ENCODE measurements around the gene RAB6C. TPM values are rescaled to one million over a fixed set of nuclear protein-coding genes. Genes with fewer than 3 reads are reported as not detected.
"Not testable (repeated sequence)": the region's sequence is repeated elsewhere in the genome, so short reads cannot be mapped to it uniquely, and the experiment has no call there.

Gene RAB6C
- total RNA-seq, 3 donors from 2014 or later (not counting 1 experiment from before 2014, with no cell fraction given): 0.09 TPM; not detected in 2

DNA sequence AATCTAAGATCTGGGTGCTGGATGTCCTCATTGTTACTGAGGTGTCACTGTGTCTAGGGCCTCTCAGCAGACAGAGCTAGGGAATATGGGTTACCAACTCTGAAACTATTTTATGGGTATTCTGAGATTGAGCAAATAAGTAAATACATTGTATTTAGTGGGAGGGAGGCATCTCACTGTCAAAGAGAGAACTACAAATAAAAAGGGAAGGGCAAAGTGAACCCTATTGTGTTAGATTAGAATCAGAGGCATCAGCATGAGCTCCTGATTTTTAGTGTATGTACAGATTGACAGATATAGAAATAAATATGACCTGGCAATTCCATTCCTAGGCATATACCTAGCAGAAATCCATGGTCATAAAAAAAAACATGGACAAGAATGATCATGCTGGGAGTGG is 33.9 kb upstream of the RAB6C start:
- no peaks in the 10 kb centered on the region for H3K9me3 ChIP-seq (ENCODE audit: control insufficient read depth, insufficient read depth, low read length)
- H3K27me3 ChIP-seq (ENCODE audit: control insufficient read depth, insufficient read depth, low read length): no peaks in the 10 kb centered on the region
- TF ChIP-seq, protein P1, sequence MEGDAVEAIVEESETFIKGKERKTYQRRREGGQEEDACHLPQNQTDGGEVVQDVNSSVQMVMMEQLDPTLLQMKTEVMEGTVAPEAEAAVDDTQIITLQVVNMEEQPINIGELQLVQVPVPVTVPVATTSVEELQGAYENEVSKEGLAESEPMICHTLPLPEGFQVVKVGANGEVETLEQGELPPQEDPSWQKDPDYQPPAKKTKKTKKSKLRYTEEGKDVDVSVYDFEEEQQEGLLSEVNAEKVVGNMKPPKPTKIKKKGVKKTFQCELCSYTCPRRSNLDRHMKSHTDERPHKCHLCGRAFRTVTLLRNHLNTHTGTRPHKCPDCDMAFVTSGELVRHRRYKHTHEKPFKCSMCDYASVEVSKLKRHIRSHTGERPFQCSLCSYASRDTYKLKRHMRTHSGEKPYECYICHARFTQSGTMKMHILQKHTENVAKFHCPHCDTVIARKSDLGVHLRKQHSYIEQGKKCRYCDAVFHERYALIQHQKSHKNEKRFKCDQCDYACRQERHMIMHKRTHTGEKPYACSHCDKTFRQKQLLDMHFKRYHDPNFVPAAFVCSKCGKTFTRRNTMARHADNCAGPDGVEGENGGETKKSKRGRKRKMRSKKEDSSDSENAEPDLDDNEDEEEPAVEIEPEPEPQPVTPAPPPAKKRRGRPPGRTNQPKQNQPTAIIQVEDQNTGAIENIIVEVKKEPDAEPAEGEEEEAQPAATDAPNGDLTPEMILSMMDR (IDR thresholded peaks at IDR 0.05): no peak
- H3K27ac Mint-ChIP-seq: no peak overlapping the region
- intact Hi-C loops (cut with micrococcal nuclease): no loop called here
- H3K27ac ChIP-seq (ENCODE audit: low read length): no peak overlapping the region
- H3K36me3 ChIP-seq (ENCODE audit: control insufficient read depth, insufficient read depth, low read length): no peaks in the 10 kb centered on the region
- no peak overlapping the region for H3K4me3 Mint-ChIP-seq
- no peaks in the 10 kb centered on the region for H3K36me3 Mint-ChIP-seq
- no peaks in the 10 kb centered on the region for H3K4me1 Mint-ChIP-seq
- no peaks in the 10 kb centered on the region for H3K4me1 ChIP-seq (ENCODE audit: control insufficient read depth, insufficient read depth, low read length)
- DNase-seq (no peak), ATAC-seq (no peak)
- no peak overlapping the region for H3K4me3 ChIP-seq (ENCODE audit: low read length)
- peaks cover 0 to 25% of the 10 kb centered on the region in 2 donors for H3K27me3 Mint-ChIP-seq (ENCODE audit: low read depth in 2 of 2)
- no peaks in the 10 kb centered on the region for H3K9me3 Mint-ChIP-seq

DNA sequence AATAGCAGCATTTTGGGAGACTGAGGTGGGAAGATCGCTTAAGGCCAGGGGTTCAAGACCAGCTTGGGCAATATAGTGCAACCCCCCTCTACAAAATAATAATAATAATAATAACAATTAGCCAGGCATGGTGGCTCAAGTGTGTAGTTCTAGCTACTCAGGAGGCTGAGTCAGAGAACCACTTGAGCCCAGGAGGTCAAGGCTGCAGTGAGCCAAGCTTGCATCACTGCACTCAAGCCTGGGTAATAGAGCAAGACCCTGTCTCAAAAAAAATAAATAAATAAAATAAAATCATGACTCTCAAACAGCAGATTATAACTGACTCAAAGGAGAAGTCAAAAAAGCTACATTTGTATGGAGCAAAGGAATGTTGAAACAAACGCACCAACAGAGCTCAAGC is 31.8 kb upstream of the RAB6C start:
- H3K4me3 ChIP-seq (ENCODE audit: low read length); ATAC-seq; H3K27ac ChIP-seq (ENCODE audit: low read length); H3K9me3 ChIP-seq (ENCODE audit: control insufficient read depth, insufficient read depth, low read length); H3K9me3 Mint-ChIP-seq; H3K36me3 Mint-ChIP-seq; DNase-seq; H3K4me1 Mint-ChIP-seq; intact Hi-C loops (cut with micrococcal nuclease); H3K4me1 ChIP-seq (ENCODE audit: control insufficient read depth, insufficient read depth, low read length); H3K27me3 ChIP-seq (ENCODE audit: control insufficient read depth, insufficient read depth, low read length); H3K36me3 ChIP-seq (ENCODE audit: control insufficient read depth, insufficient read depth, low read length); H3K27ac Mint-ChIP-seq; H3K4me3 Mint-ChIP-seq: not testable (repeated sequence)
- 0% methylated on average over 1 of the region's 2 CpGs for WGBS (ENCODE audit: insufficient coverage)
- H3K27me3 Mint-ChIP-seq (ENCODE audit: low read depth in 2 of 2): peaks cover 0 to 25% of the 10 kb centered on the region in 2 donors

DNA sequence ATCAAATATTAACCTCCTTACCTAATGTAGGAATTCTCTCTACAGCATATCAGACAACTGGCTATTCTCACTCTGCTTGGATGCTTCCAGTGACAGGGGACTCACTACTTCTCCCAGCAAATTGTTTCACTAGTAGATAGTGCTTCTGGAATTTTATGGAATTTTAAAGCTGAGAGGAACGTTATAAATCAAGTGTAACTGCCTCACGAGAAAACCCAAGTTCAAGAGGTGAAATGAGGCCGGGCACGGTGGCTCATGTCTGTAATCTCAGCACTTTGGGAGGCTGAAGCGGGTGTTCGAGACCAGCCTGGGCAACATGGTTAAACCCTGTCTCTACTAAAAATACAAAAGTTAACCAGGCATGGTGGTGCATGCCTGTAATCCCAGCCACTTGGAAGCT is 23.3 kb upstream of the RAB6C start:
- H3K4me3 Mint-ChIP-seq; H3K36me3 Mint-ChIP-seq; H3K36me3 ChIP-seq (ENCODE audit: control insufficient read depth, insufficient read depth, low read length); H3K27me3 ChIP-seq (ENCODE audit: control insufficient read depth, insufficient read depth, low read length); H3K4me1 ChIP-seq (ENCODE audit: control insufficient read depth, insufficient read depth, low read length); H3K27ac ChIP-seq (ENCODE audit: low read length); ATAC-seq; H3K27ac Mint-ChIP-seq; intact Hi-C loops (cut with micrococcal nuclease); H3K4me1 Mint-ChIP-seq; H3K4me3 ChIP-seq (ENCODE audit: low read length); H3K9me3 Mint-ChIP-seq; H3K27me3 Mint-ChIP-seq (ENCODE audit: low read depth in 2 of 2); DNase-seq; H3K9me3 ChIP-seq (ENCODE audit: control insufficient read depth, insufficient read depth, low read length): not testable (repeated sequence)
- WGBS (ENCODE audit: insufficient coverage): 87% methylated on average over 6 of the region's 6 CpGs

DNA sequence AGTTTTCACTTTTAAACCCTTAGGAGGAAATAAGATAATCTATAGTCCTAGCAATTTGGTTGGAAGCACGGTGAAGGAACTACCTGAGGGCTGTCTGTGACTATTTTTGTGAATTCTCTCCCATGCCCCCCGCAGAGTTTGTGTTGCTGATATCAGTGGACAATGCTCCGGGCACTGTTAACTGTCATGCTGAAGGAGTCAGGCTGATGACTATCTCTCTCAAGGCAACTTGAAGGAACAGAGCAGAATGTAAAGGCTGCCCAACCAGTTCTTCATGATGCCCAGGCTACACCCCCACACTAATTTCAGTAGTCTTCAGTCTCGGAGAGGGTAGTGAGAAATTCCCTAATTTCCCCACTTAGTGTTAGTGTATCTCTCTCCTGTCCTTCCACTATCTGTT is 21.6 kb upstream of the RAB6C start:
- WGBS (ENCODE audit: insufficient coverage): 83% methylated on average over 3 of the region's 4 CpGs
- Histone ChIP-seq H3K36me3 (ENCODE audit: control insufficient read depth, insufficient read depth, low read length) (no peaks in the 10 kb centered on the region), H3K4me3 (ENCODE audit: low read length) (no peak overlapping the region), H3K9me3 (ENCODE audit: control insufficient read depth, insufficient read depth, low read length) (no peaks in the 10 kb centered on the region), H3K27me3 (ENCODE audit: control insufficient read depth, insufficient read depth, low read length) (no peaks in the 10 kb centered on the region), H3K4me1 (ENCODE audit: control insufficient read depth, insufficient read depth, low read length) (no peaks in the 10 kb centered on the region), H3K27ac (ENCODE audit: low read length) (no peak overlapping the region)
- peaks cover 0 to 6% of the 10 kb centered on the region in 2 donors for H3K27me3 Mint-ChIP-seq (ENCODE audit: low read depth in 2 of 2)
- TF ChIP-seq, protein P1 (IDR thresholded peaks at IDR 0.05): no peak
- H3K9me3 Mint-ChIP-seq: no peaks in the 10 kb centered on the region
- H3K4me1 Mint-ChIP-seq: no peaks in the 10 kb centered on the region
- H3K4me3 Mint-ChIP-seq: no peak overlapping the region
- no peak for DNase-seq
- ATAC-seq: no peak
- no peak overlapping the region for H3K27ac Mint-ChIP-seq
- intact Hi-C loops (cut with micrococcal nuclease): no loop called here
- no peaks in the 10 kb centered on the region for H3K36me3 Mint-ChIP-seq

DNA sequence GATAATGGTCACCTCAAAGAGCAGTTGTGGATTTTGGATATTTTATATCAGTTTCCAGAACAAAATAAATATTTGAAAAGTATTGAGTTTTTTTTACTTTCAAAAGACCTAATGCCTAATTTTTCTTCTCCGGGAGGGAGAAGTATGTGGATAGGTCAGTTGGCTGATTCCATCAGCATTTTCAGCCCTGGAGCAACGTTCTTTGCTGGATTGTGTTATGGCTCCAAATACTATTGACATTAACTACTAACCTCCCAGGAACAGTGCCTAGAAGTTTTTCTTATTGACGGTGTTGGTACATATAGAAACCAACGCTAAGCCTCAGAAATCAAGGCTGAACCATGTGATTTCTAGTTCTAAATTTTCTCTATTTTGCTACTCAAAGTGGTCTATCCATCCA is 20.7 kb upstream of the RAB6C start:
- H3K4me3 ChIP-seq (ENCODE audit: low read length); H3K27me3 Mint-ChIP-seq (ENCODE audit: low read depth in 2 of 2); H3K4me3 Mint-ChIP-seq; ATAC-seq; H3K4me1 ChIP-seq (ENCODE audit: control insufficient read depth, insufficient read depth, low read length); H3K27ac Mint-ChIP-seq; H3K9me3 ChIP-seq (ENCODE audit: control insufficient read depth, insufficient read depth, low read length); H3K4me1 Mint-ChIP-seq; H3K36me3 Mint-ChIP-seq; H3K36me3 ChIP-seq (ENCODE audit: control insufficient read depth, insufficient read depth, low read length); H3K27me3 ChIP-seq (ENCODE audit: control insufficient read depth, insufficient read depth, low read length); H3K27ac ChIP-seq (ENCODE audit: low read length); H3K9me3 Mint-ChIP-seq; intact Hi-C loops (cut with micrococcal nuclease); DNase-seq: not testable (repeated sequence)
- 93% methylated on average over 3 of the region's 4 CpGs for WGBS (ENCODE audit: insufficient coverage)

DNA sequence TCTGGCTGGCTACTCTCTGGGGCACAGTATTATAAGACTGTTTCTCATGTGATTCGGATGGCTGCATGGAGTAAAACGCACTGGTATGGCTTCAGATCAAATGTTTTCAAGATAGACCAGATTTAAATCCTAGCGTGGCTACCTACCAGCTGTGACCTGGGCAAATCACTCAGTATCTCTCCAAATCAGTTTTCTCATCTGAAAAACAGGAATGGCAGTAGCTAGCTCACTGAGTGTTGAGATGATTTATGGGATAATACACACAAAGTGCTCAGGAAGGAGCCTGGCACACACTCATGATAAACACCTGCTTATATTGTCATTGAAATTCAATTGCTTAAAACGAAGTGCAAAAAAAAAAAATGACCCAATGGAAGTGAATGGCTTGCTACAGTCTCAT is 10.9 kb upstream of the RAB6C start:
- H3K27me3 Mint-ChIP-seq (ENCODE audit: low read depth in 2 of 2): peaks cover 16 to 38% of the 10 kb centered on the region in 2 donors
- H3K4me1 Mint-ChIP-seq; ATAC-seq; H3K27ac ChIP-seq (ENCODE audit: low read length); H3K27me3 ChIP-seq (ENCODE audit: control insufficient read depth, insufficient read depth, low read length); H3K4me1 ChIP-seq (ENCODE audit: control insufficient read depth, insufficient read depth, low read length); H3K36me3 Mint-ChIP-seq; H3K4me3 Mint-ChIP-seq; intact Hi-C loops (cut with micrococcal nuclease); H3K4me3 ChIP-seq (ENCODE audit: low read length); H3K9me3 Mint-ChIP-seq; H3K9me3 ChIP-seq (ENCODE audit: control insufficient read depth, insufficient read depth, low read length); DNase-seq; H3K36me3 ChIP-seq (ENCODE audit: control insufficient read depth, insufficient read depth, low read length); H3K27ac Mint-ChIP-seq: not testable (repeated sequence)
- 73% methylated on average over 3 of the region's 4 CpGs for whole genome bisulfite sequencing (ENCODE audit: insufficient coverage)
